Measurements from ENCODE around the gene RCAN2.

- TF ChIP-seq CTCF (conservative IDR thresholded peaks at IDR 0.05) (no peak), EZH2 (IDR thresholded peaks at IDR 0.05; ENCODE audit: low read depth) (no peak)
Observed at GRCh38 chr6:46258249-46258648, 233.0 kb downstream of the RCAN2 start.

Measured in PC-9 (cell line).